ENCODE data around the gene ALS2.

DNA sequence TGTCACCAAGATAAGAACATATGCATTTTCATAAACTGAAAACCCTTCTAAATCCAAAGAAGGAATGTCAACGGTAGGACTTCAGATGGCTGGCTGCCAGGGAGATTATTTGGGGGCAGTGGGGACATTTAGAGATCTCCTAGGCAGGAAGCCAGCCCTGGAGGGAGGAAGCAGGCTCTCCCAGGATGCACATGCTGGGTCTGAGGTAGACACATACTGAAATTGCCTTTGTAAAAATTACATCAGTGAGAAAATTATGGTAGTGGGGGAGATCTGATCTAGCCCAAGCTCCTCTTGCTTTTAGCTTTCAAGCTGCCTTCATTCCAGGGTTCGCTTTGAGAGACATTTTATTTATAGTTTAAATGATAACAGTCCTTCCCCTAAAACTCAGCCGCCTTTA, 106.4 kb downstream of the ALS2 start:
- no peak for TF ChIP-seq EP300 (IDR thresholded peaks at IDR 0.05; ENCODE audit: borderline replicate concordance)
- TF ChIP-seq TAF1 (IDR thresholded peaks at IDR 0.05; ENCODE audit: low read depth), result no peak
- TF ChIP-seq, protein P1, sequence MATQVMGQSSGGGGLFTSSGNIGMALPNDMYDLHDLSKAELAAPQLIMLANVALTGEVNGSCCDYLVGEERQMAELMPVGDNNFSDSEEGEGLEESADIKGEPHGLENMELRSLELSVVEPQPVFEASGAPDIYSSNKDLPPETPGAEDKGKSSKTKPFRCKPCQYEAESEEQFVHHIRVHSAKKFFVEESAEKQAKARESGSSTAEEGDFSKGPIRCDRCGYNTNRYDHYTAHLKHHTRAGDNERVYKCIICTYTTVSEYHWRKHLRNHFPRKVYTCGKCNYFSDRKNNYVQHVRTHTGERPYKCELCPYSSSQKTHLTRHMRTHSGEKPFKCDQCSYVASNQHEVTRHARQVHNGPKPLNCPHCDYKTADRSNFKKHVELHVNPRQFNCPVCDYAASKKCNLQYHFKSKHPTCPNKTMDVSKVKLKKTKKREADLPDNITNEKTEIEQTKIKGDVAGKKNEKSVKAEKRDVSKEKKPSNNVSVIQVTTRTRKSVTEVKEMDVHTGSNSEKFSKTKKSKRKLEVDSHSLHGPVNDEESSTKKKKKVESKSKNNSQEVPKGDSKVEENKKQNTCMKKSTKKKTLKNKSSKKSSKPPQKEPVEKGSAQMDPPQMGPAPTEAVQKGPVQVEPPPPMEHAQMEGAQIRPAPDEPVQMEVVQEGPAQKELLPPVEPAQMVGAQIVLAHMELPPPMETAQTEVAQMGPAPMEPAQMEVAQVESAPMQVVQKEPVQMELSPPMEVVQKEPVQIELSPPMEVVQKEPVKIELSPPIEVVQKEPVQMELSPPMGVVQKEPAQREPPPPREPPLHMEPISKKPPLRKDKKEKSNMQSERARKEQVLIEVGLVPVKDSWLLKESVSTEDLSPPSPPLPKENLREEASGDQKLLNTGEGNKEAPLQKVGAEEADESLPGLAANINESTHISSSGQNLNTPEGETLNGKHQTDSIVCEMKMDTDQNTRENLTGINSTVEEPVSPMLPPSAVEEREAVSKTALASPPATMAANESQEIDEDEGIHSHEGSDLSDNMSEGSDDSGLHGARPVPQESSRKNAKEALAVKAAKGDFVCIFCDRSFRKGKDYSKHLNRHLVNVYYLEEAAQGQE (IDR thresholded peaks at IDR 0.05; ENCODE audit: low read depth), result no peak

Measured in Ishikawa (cell line).